HG02642 (cell line): Measurements from ENCODE around the gene CITED4.

Experiments
- ATAC-seq: cut with Tn5 transposase; IDR thresholded peaks from one replicate; pipeline ENCODE4 v1.9.1; 2021; ENCODE audit warnings: mild to moderate bottlenecking; ENCODE audit not compliant: unreplicated experiment, poor library complexity

CITED4 gene

GRCh38 chr1:40817791-40818263 is 44.3 kb downstream of the CITED4 start:
- ATAC-seq, result peak; percentile 6

- ATAC-seq, result no peak
Observed at GRCh38 chr1:40815420-40815819, 46.7 kb downstream of the CITED4 start.
